Ishikawa (cell line): ENCODE data around the gene CDH2.

Experiments used
- TF ChIP-seq, protein P1 (sequence below): IDR thresholded peaks from 2 replicates; pipeline ENCODE4 v1.6.1; 2012
- TF ChIP-seq, protein P2 (sequence below): IDR thresholded peaks from 2 replicates; pipeline ENCODE4 v1.6.1; 2012; ENCODE audit warnings: low read depth, mild to moderate bottlenecking

DNA sequence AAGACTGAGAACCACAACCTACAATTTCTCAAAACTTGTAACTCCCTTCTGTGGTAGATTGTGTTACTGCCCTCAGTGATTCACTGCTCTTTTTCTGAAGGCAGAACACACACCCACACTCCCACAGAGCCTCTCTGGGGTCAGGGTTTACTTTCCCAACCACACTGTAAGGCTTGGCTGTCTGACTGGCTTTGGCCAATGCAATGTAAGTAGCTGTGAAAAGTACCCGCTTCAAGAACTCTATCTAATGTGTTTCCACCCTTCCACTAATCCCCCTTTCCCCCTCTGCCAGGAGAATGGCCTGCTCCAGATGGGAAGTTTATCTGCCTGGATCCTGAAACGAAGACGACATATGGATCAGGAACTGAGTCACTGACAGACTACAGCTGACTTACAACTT is 222.7 kb downstream of the CDH2 start:
- TF ChIP-seq, protein P1, sequence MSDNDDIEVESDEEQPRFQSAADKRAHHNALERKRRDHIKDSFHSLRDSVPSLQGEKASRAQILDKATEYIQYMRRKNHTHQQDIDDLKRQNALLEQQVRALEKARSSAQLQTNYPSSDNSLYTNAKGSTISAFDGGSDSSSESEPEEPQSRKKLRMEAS = no peak
- TF ChIP-seq, protein P2, sequence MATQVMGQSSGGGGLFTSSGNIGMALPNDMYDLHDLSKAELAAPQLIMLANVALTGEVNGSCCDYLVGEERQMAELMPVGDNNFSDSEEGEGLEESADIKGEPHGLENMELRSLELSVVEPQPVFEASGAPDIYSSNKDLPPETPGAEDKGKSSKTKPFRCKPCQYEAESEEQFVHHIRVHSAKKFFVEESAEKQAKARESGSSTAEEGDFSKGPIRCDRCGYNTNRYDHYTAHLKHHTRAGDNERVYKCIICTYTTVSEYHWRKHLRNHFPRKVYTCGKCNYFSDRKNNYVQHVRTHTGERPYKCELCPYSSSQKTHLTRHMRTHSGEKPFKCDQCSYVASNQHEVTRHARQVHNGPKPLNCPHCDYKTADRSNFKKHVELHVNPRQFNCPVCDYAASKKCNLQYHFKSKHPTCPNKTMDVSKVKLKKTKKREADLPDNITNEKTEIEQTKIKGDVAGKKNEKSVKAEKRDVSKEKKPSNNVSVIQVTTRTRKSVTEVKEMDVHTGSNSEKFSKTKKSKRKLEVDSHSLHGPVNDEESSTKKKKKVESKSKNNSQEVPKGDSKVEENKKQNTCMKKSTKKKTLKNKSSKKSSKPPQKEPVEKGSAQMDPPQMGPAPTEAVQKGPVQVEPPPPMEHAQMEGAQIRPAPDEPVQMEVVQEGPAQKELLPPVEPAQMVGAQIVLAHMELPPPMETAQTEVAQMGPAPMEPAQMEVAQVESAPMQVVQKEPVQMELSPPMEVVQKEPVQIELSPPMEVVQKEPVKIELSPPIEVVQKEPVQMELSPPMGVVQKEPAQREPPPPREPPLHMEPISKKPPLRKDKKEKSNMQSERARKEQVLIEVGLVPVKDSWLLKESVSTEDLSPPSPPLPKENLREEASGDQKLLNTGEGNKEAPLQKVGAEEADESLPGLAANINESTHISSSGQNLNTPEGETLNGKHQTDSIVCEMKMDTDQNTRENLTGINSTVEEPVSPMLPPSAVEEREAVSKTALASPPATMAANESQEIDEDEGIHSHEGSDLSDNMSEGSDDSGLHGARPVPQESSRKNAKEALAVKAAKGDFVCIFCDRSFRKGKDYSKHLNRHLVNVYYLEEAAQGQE = no peak
